NCI-H2171 treated with DMSO at 0.1 percent for 48 hours (cell line): Measurements from ENCODE around the gene PARP8.

Experiments
- DNase-seq: peaks from one replicate; lab custom pipeline; 2025; lab: John Stamatoyannopoulos, UW

The PARP8 gene

GRCh38 chr5:50853151-50853550 lies 186.7 kb downstream of the PARP8 start:
- DNase-seq: no peak

- no peak for DNase-seq
These were observed 187.6 kb downstream of the PARP8 start for GRCh38 chr5:50854082-50854481.

GRCh38 chr5:50855001-50855400 lies 188.6 kb downstream of the PARP8 start:
- no peak for DNase-seq

- DNase-seq: no peak
These were observed 190.1 kb downstream of the PARP8 start for GRCh38 chr5:50856401-50857119.

- DNase-seq: no peak
These were observed 197.2 kb downstream of the PARP8 start for GRCh38 chr5:50863534-50864170.

GRCh38 chr5:50864466-50864865 lies 198.0 kb downstream of the PARP8 start:
- DNase-seq: no peak

- DNase-seq: no peak
These were observed 200.0 kb downstream of the PARP8 start for GRCh38 chr5:50866415-50866814.

- no peak for DNase-seq
These were observed 200.7 kb downstream of the PARP8 start for GRCh38 chr5:50867140-50867539.

GRCh38 chr5:50873595-50874277 lies 207.3 kb downstream of the PARP8 start:
- DNase-seq: no peak

- DNase-seq: no peak
These were observed 208.0 kb downstream of the PARP8 start for GRCh38 chr5:50874306-50875001.

GRCh38 chr5:50875002-50875344 lies 208.5 kb downstream of the PARP8 start:
- no peak for DNase-seq

GRCh38 chr5:50878470-50878869 lies 212.0 kb downstream of the PARP8 start:
- DNase-seq: no peak

GRCh38 chr5:50881407-50881806 lies 215.0 kb downstream of the PARP8 start:
- no peak for DNase-seq

- DNase-seq: no peak
These were observed 220.4 kb downstream of the PARP8 start for GRCh38 chr5:50886657-50887345.

GRCh38 chr5:50887889-50888633 lies 221.6 kb downstream of the PARP8 start:
- no peak for DNase-seq

GRCh38 chr5:50888751-50889150 lies 222.3 kb downstream of the PARP8 start:
- DNase-seq: no peak

GRCh38 chr5:50889790-50890189 lies 223.4 kb downstream of the PARP8 start:
- DNase-seq: no peak
